GM12872 (cell line): ENCODE measurements around the gene KHNYN.

ENCODE experiments used
- TF ChIP-seq, protein P1 (sequence below): IDR thresholded peaks from 3 replicates; pipeline ENCODE4 v1.5.1; 2011; ENCODE audit warnings: low read depth, mild to moderate bottlenecking, low read length, moderate library complexity; ENCODE audit not compliant: insufficient read depth

The KHNYN gene

GRCh38 chr14:24428628-24429394 is 943 bp upstream of the KHNYN start:
- TF ChIP-seq, protein P1, sequence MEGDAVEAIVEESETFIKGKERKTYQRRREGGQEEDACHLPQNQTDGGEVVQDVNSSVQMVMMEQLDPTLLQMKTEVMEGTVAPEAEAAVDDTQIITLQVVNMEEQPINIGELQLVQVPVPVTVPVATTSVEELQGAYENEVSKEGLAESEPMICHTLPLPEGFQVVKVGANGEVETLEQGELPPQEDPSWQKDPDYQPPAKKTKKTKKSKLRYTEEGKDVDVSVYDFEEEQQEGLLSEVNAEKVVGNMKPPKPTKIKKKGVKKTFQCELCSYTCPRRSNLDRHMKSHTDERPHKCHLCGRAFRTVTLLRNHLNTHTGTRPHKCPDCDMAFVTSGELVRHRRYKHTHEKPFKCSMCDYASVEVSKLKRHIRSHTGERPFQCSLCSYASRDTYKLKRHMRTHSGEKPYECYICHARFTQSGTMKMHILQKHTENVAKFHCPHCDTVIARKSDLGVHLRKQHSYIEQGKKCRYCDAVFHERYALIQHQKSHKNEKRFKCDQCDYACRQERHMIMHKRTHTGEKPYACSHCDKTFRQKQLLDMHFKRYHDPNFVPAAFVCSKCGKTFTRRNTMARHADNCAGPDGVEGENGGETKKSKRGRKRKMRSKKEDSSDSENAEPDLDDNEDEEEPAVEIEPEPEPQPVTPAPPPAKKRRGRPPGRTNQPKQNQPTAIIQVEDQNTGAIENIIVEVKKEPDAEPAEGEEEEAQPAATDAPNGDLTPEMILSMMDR = no peak

GRCh38 chr14:24430143-24430681 is 458 bp downstream of the KHNYN start:
- TF ChIP-seq, protein P1 = no peak

DNA sequence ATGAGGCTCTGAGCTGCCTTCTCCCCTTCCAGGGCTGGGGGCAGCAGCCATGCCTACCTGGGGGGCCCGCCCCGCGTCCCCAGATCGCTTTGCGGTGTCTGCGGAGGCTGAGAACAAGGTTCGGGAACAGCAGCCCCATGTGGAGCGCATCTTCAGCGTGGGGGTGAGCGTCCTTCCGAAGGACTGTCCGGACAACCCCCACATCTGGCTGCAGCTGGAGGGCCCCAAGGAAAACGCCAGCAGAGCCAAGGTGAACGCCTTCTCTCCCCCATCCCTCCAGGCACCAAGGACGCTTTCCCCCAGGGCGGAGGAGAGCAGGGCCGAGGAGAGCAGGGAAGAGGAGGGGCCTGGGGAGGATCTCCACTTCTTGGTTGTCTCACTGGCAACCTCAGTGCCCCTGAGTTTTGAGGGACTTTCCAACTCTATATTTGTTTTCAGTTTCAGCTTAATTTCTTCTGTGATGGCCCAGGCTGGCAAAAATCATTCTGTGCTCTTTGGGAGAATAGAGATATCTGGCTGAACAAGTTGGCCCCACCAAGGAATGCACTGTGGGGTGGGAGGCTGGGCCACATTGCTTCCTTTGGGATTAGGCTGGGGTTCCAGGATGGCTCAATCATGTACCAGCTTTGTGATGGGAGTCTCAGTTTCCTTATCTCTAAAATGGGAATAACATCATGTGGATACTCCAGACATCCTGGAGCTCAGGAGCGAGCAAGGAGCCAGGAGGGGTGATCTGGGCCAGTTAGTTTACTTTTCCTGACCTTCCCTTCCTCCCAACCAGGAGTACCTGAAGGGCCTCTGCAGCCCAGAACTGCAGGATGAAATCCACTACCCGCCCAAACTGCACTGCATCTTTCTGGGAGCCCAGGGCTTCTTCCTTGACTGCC is 1.2 kb downstream of the KHNYN start:
- TF ChIP-seq, protein P1 = no peak

GRCh38 chr14:24431569-24432258 is 2.0 kb downstream of the KHNYN start:
- TF ChIP-seq, protein P1 = peak; percentile 97

GRCh38 chr14:24432259-24433131 is 2.7 kb downstream of the KHNYN start:
- TF ChIP-seq, protein P1 = no peak

DNA sequence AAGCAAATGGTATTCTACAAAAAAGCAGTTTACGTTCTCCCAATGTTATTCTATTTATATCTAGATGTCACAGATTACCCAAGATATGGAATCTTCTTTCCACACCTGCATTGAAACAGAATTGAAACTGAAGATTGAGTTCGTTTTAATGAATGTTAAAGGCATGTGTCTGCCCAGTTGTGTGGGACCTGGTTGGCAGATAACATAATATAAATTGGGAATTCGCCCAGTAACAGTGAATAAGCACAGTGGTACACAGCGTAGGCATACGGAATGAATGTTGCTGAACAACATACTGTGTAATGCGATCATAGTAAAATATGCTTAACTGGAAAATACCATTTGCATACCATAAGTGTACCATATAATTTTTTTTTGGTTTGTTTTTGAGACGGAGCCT is 4.3 kb downstream of the KHNYN start:
- TF ChIP-seq, protein P1 = no peak
